ENCODE measurements around the gene STAC2. TPM values are rescaled to one million over a fixed set of nuclear protein-coding genes. Genes with fewer than 3 reads are reported as not detected.

The STAC2 gene
- total RNA-seq, 6 experiments from 2014 or later, result not detected

GRCh38 chr17:39194985-39195524 is 30.7 kb downstream of the STAC2 start:
- no peak for DNase-seq
- no peak for TF ChIP-seq CTCF (IDR thresholded peaks at IDR 0.05)

GRCh38 chr17:39194089-39194984 is 31.4 kb downstream of the STAC2 start:
- peak; percentile 43 for DNase-seq
- H3K4me3 Mint-ChIP-seq, result peak overlapping the region; percentile 22

More at GRCh38 chr17:39194985-39195524, 30.7 kb downstream of the STAC2 start:
- Mint-ChIP-seq H3K27ac (0 out of 2 replicates have a peak overlapping the region, but pooled peaks have one; percentile 31), H3K9me3 (no peaks in the 10 kb centered on the region), H3K27me3 (ENCODE audit: insufficient read depth) (no peaks in the 10 kb centered on the region; the same call in 1 of the 2 replicates), H3K4me1 (ENCODE audit: low read depth) (peaks cover 45% of the 10 kb centered on the region), H3K4me3 (peak overlapping the region; percentile 22; the same call in 1 of the 2 replicates), H3K36me3 (ENCODE audit: low read depth) (peaks cover 12% of the 10 kb centered on the region)

GRCh38 chr17:39193346-39193745 is 32.4 kb downstream of the STAC2 start:
- Mint-ChIP-seq H3K27me3 (ENCODE audit: insufficient read depth) (no peaks in the 10 kb centered on the region; the same call in 1 of the 2 replicates), H3K4me3 (no peak overlapping the region), H3K4me1 (ENCODE audit: low read depth) (peaks cover 31% of the 10 kb centered on the region), H3K9me3 (no peaks in the 10 kb centered on the region), H3K36me3 (ENCODE audit: low read depth) (peaks cover 11% of the 10 kb centered on the region; the same call in 1 of the 2 replicates), H3K27ac (no peak overlapping the region)
- TF ChIP-seq CTCF (IDR thresholded peaks at IDR 0.05), result no peak
- DNase-seq, result no peak

More at GRCh38 chr17:39194089-39194984, 31.4 kb downstream of the STAC2 start:
- Mint-ChIP-seq H3K36me3 (ENCODE audit: low read depth) (peaks cover 11% of the 10 kb centered on the region; the same call in 1 of the 2 replicates), H3K27me3 (ENCODE audit: insufficient read depth) (no peaks in the 10 kb centered on the region; the same call in 1 of the 2 replicates), H3K27ac (peak overlapping the region; percentile 69), H3K4me1 (ENCODE audit: low read depth) (peaks cover 38% of the 10 kb centered on the region), H3K9me3 (no peaks in the 10 kb centered on the region)
- TF ChIP-seq CTCF (IDR thresholded peaks at IDR 0.05), result peak; percentile 72

GRCh38 chr17:39192901-39193300 is 32.8 kb downstream of the STAC2 start:
- Mint-ChIP-seq H3K4me3 (no peak overlapping the region), H3K27me3 (ENCODE audit: insufficient read depth) (no peaks in the 10 kb centered on the region; the same call in 1 of the 2 replicates), H3K36me3 (ENCODE audit: low read depth) (peaks cover 11% of the 10 kb centered on the region; the same call in 1 of the 2 replicates), H3K27ac (no peak overlapping the region), H3K4me1 (ENCODE audit: low read depth) (peaks cover 27% of the 10 kb centered on the region), H3K9me3 (no peaks in the 10 kb centered on the region)
- TF ChIP-seq CTCF (IDR thresholded peaks at IDR 0.05), result no peak
- DNase-seq, result no peak

- no peaks in the 10 kb centered on the region for H3K9me3 Mint-ChIP-seq
- peaks cover 11% of the 10 kb centered on the region; the same call in 1 of the 2 replicates for H3K36me3 Mint-ChIP-seq (ENCODE audit: low read depth)
- TF ChIP-seq CTCF (IDR thresholded peaks at IDR 0.05), result no peak
- H3K27me3 Mint-ChIP-seq (ENCODE audit: insufficient read depth), result no peaks in the 10 kb centered on the region; the same call in 1 of the 2 replicates
- no peak overlapping the region for H3K4me3 Mint-ChIP-seq
- H3K4me1 Mint-ChIP-seq (ENCODE audit: low read depth), result peaks cover 26% of the 10 kb centered on the region
- H3K27ac Mint-ChIP-seq, result no peak overlapping the region
- no peak for DNase-seq
These were observed 33.8 kb downstream of the STAC2 start for GRCh38 chr17:39191750-39192510.

Measured in HFFc6 (cell line).